ENCODE data around the gene SLIT3. TPM values are rescaled to one million over a fixed set of nuclear protein-coding genes. Genes with fewer than 3 reads are reported as not detected.

The SLIT3 gene
- total RNA-seq, 1 experiment from 2014 or later, result not detected

DNA sequence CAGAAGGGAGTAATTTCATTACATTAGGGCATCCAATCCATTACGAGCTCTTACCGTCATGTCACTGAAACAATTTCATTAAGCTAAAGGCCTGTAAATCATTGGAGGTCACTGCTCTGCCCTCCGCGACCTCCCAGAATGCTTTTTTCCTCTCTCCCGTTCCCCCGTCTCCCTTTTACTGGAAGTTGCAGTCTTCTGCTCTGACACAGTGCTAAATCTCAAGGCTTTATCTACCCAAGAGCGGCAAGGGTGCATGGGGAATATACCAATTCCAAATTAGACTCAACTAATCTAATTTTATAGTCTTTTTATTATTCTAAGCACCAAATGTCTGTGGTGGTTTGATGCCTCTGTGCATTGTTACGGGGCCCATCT lies 456.0 kb downstream of the SLIT3 start:
- no peaks in the 10 kb centered on the region for H3K4me1 ChIP-seq (ENCODE audit: low read length)
- H3K27me3 ChIP-seq (ENCODE audit: low read length), result no peaks in the 10 kb centered on the region; the same call in 1 of the 2 replicates
- no peak for DNase-seq
- H3K9me2 ChIP-seq (replicated peaks; ENCODE audit: insufficient read depth, low read length), result no peaks in the 10 kb centered on the region
- H3K36me3 ChIP-seq (ENCODE audit: insufficient read depth, low read length), result no peaks in the 10 kb centered on the region
- no peak overlapping the region for H3K4me2 ChIP-seq (ENCODE audit: low read depth, low read length, poor library complexity, severe bottlenecking)
- no peak overlapping the region for H3K27ac ChIP-seq (ENCODE audit: low read length)
- H3K79me2 ChIP-seq (ENCODE audit: low read length), result no peaks in the 10 kb centered on the region
- H3K4me3 ChIP-seq (ENCODE audit: low read length), result no peak overlapping the region
- no peak overlapping the region for H2AFZ ChIP-seq (ENCODE audit: low read length)
- H3K9me3 ChIP-seq (ENCODE audit: low read length), result no peaks in the 10 kb centered on the region
- H4K20me1 ChIP-seq (ENCODE audit: insufficient read depth, low read depth, low read length), result no peaks in the 10 kb centered on the region
- H3K9ac ChIP-seq (ENCODE audit: low read length), result no peak overlapping the region

DNA sequence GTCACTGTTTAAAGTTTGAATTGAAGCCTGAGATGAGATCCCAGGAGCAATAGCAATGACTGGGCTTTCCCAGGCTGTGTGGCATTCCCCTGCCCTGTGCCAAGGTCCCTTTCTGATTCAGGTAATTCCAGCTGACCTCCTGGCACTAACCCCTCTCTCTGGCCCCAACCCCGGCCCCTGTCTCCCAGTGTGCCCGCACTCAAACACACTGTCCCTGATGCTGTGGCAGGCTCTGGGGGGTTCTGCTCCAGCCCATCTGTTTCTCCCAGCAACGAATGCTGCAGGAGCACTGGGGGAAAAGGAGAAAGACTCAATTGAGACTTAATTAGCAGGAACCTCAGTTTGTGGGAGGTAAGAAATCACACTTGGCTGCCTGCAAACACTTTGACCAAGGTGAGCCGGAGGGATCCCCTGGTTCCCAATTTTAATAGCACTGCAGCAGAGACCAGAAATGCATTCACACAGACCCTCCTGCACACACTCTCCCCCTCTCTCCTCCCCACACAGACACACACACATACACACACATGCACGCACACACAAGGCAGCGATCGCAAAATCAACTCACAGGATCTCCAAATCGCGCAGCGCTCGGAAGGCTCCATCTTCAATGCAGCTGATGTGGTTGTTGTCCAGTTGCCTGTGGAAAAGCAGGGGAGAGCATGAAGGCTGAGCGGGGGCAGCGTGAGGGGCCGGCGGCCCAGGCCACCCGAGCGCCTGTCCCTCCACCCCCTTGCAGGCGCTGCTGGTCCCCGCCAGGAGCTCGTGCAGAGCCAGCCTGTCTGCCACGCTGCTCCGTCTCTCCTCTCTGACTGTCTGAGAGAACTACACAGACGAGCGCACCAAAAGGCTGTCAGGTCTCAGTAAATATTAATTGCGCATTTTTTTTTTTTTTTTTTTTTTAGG lies 456.7 kb downstream of the SLIT3 start:
- H2AFZ ChIP-seq (ENCODE audit: low read length), result no peak overlapping the region
- H3K9me3 ChIP-seq (ENCODE audit: low read length), result no peaks in the 10 kb centered on the region
- no peaks in the 10 kb centered on the region for H3K36me3 ChIP-seq (ENCODE audit: insufficient read depth, low read length)
- no peaks in the 10 kb centered on the region for H3K79me2 ChIP-seq (ENCODE audit: low read length)
- no peak overlapping the region for H3K9ac ChIP-seq (ENCODE audit: low read length)
- H3K27me3 ChIP-seq (ENCODE audit: low read length), result no peaks in the 10 kb centered on the region; the same call in 1 of the 2 replicates
- H3K9me2 ChIP-seq (replicated peaks; ENCODE audit: insufficient read depth, low read length), result no peaks in the 10 kb centered on the region
- no peaks in the 10 kb centered on the region for H4K20me1 ChIP-seq (ENCODE audit: insufficient read depth, low read depth, low read length)
- H3K4me1 ChIP-seq (ENCODE audit: low read length), result no peaks in the 10 kb centered on the region
- no peak for DNase-seq
- no peak overlapping the region for H3K4me2 ChIP-seq (ENCODE audit: low read depth, low read length, poor library complexity, severe bottlenecking)
- H3K27ac ChIP-seq (ENCODE audit: low read length), result no peak overlapping the region
- no peak overlapping the region for H3K4me3 ChIP-seq (ENCODE audit: low read length)

DNA sequence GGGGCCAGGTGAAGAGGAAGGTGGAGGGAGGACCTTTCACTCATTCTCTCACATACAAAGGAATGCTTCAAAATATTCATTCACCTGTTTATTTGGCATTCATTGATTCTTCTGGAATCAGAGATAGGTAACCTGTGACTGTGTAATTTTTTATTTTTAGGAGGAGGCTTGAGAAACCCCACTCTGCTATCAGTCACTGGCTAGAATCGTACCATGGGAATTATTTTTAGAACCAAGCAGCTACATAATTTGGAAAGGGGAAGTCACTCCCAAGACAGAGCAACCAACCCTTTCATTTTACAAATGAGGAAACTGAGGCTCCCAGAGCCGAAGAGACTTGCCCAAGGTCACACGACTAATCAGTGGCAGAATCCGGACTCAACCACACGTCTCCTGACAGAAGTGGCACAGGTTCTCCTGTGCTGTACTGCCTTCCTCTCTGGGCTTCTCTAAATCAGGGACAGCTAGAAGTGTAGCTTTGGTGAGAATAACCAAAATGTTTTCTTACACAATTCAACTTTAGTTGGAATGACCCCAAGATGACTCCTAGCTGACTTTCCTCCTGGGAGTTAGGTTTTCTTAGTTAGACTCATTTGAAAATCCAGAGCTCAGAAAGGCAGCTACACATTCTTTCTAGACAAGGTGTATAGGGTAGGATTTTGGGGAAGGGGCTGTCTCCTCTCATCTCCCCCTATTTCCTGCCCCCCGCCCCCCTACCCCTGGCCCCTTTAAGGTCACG lies 457.5 kb downstream of the SLIT3 start:
- H3K36me3 ChIP-seq (ENCODE audit: insufficient read depth, low read length), result no peaks in the 10 kb centered on the region
- H3K9ac ChIP-seq (ENCODE audit: low read length), result no peak overlapping the region
- no peak overlapping the region for H3K4me2 ChIP-seq (ENCODE audit: low read depth, low read length, poor library complexity, severe bottlenecking)
- H3K4me3 ChIP-seq (ENCODE audit: low read length), result no peak overlapping the region
- H3K9me3 ChIP-seq (ENCODE audit: low read length), result no peaks in the 10 kb centered on the region
- H3K4me1 ChIP-seq (ENCODE audit: low read length), result no peaks in the 10 kb centered on the region
- no peaks in the 10 kb centered on the region for H3K79me2 ChIP-seq (ENCODE audit: low read length)
- no peaks in the 10 kb centered on the region; the same call in 1 of the 2 replicates for H3K27me3 ChIP-seq (ENCODE audit: low read length)
- no peaks in the 10 kb centered on the region for H4K20me1 ChIP-seq (ENCODE audit: insufficient read depth, low read depth, low read length)
- DNase-seq, result no peak
- no peaks in the 10 kb centered on the region for H3K9me2 ChIP-seq (replicated peaks; ENCODE audit: insufficient read depth, low read length)
- H2AFZ ChIP-seq (ENCODE audit: low read length), result no peak overlapping the region
- no peak overlapping the region for H3K27ac ChIP-seq (ENCODE audit: low read length)

DNA sequence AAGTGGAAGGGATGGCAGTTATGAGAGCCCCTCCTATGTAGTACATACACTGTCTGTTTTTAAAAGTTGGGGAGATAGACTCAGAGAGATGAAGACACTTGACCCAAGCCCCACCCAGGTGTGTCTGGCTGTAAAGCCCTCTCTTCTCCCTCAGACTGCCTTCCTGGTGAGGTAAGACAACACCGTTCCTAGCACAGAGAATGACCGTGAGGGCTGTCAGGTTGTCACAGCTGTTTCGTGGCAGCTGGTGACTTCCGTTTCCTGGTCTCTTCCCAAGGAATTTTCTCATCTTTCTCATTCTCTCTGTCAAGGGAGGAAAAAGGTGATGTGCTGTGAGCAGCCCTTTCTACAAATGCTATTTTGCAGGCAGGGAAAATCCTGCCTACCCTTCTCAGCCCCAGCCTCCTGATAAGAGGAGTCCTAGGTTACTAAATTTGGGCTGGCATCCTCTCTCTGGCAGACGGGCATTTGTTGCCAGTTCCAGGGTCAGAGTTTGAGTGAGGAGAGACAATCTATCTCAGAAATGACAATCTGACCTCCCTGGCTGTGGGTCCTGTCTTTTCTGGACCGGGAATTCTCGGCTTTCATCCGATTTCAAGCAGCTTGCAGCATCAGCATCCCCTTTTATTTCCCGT lies 458.3 kb downstream of the SLIT3 start:
- Histone ChIP-seq H3K4me1 (ENCODE audit: low read length) (no peaks in the 10 kb centered on the region), H3K9me3 (ENCODE audit: low read length) (no peaks in the 10 kb centered on the region), H3K9me2 (replicated peaks; ENCODE audit: insufficient read depth, low read length) (no peaks in the 10 kb centered on the region), H3K27ac (ENCODE audit: low read length) (no peak overlapping the region), H3K36me3 (ENCODE audit: insufficient read depth, low read length) (no peaks in the 10 kb centered on the region), H4K20me1 (ENCODE audit: insufficient read depth, low read depth, low read length) (no peaks in the 10 kb centered on the region), H3K27me3 (ENCODE audit: low read length) (no peaks in the 10 kb centered on the region; the same call in 1 of the 2 replicates), H3K79me2 (ENCODE audit: low read length) (no peaks in the 10 kb centered on the region), H3K4me3 (ENCODE audit: low read length) (no peak overlapping the region), H3K9ac (ENCODE audit: low read length) (no peak overlapping the region), H2AFZ (ENCODE audit: low read length) (no peak overlapping the region), H3K4me2 (ENCODE audit: low read depth, low read length, poor library complexity, severe bottlenecking) (no peak overlapping the region)
- no peak for DNase-seq

DNA sequence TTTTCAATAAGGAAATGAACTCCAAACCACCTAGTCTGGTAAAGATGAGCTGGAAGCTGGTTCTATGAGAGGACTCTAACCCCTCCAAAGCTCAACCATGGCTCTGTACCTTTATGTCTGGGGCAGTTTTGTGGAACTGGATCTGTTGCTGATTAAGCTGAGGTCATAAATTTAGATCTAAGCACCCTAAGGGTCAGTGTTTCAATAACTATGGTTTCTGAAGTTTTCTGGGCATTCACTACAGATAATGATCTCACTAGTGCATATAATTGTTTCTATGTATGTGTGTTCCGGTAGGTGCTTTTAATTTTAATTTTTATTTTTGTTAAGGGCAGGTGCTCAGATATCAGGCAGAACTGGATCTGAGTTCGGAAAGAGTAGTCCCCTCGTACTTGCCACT lies 463.1 kb downstream of the SLIT3 start:
- DNase-seq, result no peak
- H3K9me2 ChIP-seq (replicated peaks; ENCODE audit: insufficient read depth, low read length), result no peaks in the 10 kb centered on the region
- H2AFZ ChIP-seq (ENCODE audit: low read length), result no peak overlapping the region
- no peaks in the 10 kb centered on the region; the same call in 1 of the 2 replicates for H3K27me3 ChIP-seq (ENCODE audit: low read length)
- no peaks in the 10 kb centered on the region for H3K9me3 ChIP-seq (ENCODE audit: low read length)
- H3K79me2 ChIP-seq (ENCODE audit: low read length), result no peaks in the 10 kb centered on the region
- H4K20me1 ChIP-seq (ENCODE audit: insufficient read depth, low read depth, low read length), result no peaks in the 10 kb centered on the region
- H3K4me3 ChIP-seq (ENCODE audit: low read length), result no peak overlapping the region
- no peak overlapping the region for H3K4me2 ChIP-seq (ENCODE audit: low read depth, low read length, poor library complexity, severe bottlenecking)
- H3K4me1 ChIP-seq (ENCODE audit: low read length), result no peaks in the 10 kb centered on the region; the same call in 1 of the 2 replicates
- no peak overlapping the region for H3K27ac ChIP-seq (ENCODE audit: low read length)
- H3K9ac ChIP-seq (ENCODE audit: low read length), result no peak overlapping the region
- no peaks in the 10 kb centered on the region for H3K36me3 ChIP-seq (ENCODE audit: insufficient read depth, low read length)

DNA sequence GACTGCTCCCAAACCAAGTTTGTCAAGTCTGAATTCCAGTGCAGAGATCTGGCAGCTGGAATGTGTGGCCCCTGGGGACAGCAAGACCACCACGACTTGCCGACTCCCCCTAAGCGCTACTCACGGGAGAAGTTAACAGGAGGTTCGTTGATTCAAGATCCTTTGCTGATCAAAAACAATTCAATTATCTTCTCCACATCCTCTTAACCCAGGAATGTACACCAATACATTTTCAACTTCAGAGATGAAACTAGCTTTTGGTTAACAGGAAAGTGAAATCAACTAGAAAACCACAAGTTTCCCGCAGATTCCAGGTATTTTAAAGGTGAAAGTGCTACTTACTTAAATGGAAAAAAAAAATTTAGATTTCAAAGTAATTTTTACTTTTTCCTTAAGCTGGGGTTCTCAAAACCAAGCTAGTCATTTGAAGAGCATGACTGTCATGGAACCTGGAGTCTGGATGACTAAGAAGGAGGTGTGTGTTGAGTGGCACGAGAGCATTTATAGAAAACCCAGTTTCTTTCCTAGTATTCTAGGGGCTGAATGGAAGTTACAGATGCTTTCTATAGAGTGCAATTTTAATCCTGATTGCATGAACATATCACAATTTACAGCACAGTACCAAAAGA lies 464.2 kb downstream of the SLIT3 start:
- DNase-seq, result no peak
- no peak overlapping the region for H3K27ac ChIP-seq (ENCODE audit: low read length)
- no peak overlapping the region for H2AFZ ChIP-seq (ENCODE audit: low read length)
- no peaks in the 10 kb centered on the region for H3K9me2 ChIP-seq (replicated peaks; ENCODE audit: insufficient read depth, low read length)
- no peaks in the 10 kb centered on the region; the same call in 1 of the 2 replicates for H3K27me3 ChIP-seq (ENCODE audit: low read length)
- H3K9ac ChIP-seq (ENCODE audit: low read length), result no peak overlapping the region
- H3K9me3 ChIP-seq (ENCODE audit: low read length), result no peaks in the 10 kb centered on the region
- H3K79me2 ChIP-seq (ENCODE audit: low read length), result no peaks in the 10 kb centered on the region
- no peak overlapping the region for H3K4me2 ChIP-seq (ENCODE audit: low read depth, low read length, poor library complexity, severe bottlenecking)
- H3K36me3 ChIP-seq (ENCODE audit: insufficient read depth, low read length), result no peaks in the 10 kb centered on the region
- H3K4me3 ChIP-seq (ENCODE audit: low read length), result no peak overlapping the region
- no peaks in the 10 kb centered on the region for H4K20me1 ChIP-seq (ENCODE audit: insufficient read depth, low read depth, low read length)
- H3K4me1 ChIP-seq (ENCODE audit: low read length), result no peaks in the 10 kb centered on the region; the same call in 1 of the 2 replicates

DNA sequence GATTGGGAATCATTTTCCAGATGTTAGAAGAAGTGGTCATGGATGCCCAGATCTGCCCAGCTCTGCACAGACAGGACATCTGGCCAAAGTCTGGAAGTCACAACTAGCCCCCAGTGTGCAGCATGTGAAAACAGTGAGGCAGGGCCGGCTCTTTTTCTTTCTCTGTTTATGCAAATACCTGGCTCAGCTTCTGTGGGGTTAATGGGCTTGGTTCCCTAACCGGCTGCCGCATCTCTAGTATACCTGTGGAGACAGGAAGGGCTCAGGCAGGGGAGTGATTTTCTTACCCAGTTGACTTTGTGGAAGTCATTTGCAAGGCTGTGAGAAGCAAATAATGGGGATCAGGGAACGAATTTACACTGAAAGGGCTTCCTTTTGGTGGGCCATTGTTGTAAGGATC lies 467.0 kb downstream of the SLIT3 start:
- Histone ChIP-seq H2AFZ (ENCODE audit: low read length) (no peak overlapping the region), H4K20me1 (ENCODE audit: insufficient read depth, low read depth, low read length) (no peaks in the 10 kb centered on the region), H3K36me3 (ENCODE audit: insufficient read depth, low read length) (no peaks in the 10 kb centered on the region)

More for the DNA sequence above, 467.0 kb downstream of the SLIT3 start:
- no peak for DNase-seq
- H3K27ac ChIP-seq (ENCODE audit: low read length), result no peak overlapping the region
- H3K79me2 ChIP-seq (ENCODE audit: low read length), result no peaks in the 10 kb centered on the region
- no peaks in the 10 kb centered on the region for H3K27me3 ChIP-seq (ENCODE audit: low read length)
- no peak overlapping the region for H3K9ac ChIP-seq (ENCODE audit: low read length)
- H3K9me3 ChIP-seq (ENCODE audit: low read length), result no peaks in the 10 kb centered on the region
- no peak overlapping the region for H3K4me3 ChIP-seq (ENCODE audit: low read length)
- H3K4me1 ChIP-seq (ENCODE audit: low read length), result no peaks in the 10 kb centered on the region; the same call in 1 of the 2 replicates
- H3K4me2 ChIP-seq (ENCODE audit: low read depth, low read length, poor library complexity, severe bottlenecking), result no peak overlapping the region
- no peaks in the 10 kb centered on the region for H3K9me2 ChIP-seq (replicated peaks; ENCODE audit: insufficient read depth, low read length)

Data from Karpas-422 (cell line).